NCI-H2107 treated with DMSO at 0.1 percent for 48 hours (cell line): Measurements from ENCODE around the gene RUFY3.
"Not testable (repeated sequence)": the region's sequence is repeated elsewhere in the genome, so short reads cannot be mapped to it uniquely, and the experiment has no call there.

ENCODE experiments used
- DNase-seq: peaks from one replicate; lab custom pipeline; 2025; ENCODE audit not compliant: unreplicated experiment; lab: John Stamatoyannopoulos, UW

RUFY3 gene

DNA sequence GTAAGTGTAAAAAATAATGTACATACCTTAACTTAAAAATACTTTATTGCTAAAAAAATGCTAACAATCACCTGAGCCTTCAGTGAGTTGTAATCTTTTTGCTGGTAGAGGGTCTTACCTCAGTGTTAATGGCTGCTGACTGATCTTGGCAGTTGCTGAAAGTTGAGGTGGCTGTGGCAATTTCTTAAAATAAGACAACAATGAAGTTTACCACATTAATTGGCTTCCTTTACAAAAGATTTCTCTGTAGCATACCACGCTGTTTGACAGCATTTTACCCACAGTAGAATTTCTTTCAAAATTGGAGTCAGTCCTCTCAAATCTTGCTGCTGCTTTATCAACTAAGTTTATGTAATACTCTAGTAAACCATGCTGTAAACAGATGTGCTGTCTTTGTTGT, 47.6 kb downstream of the RUFY3 start:
- not testable (repeated sequence) for DNase-seq

GRCh38 chr4:70772929-70773555, 51.3 kb downstream of the RUFY3 start:
- no peak for DNase-seq

- no peak for DNase-seq
Observed at GRCh38 chr4:70778888-70779422, 57.2 kb downstream of the RUFY3 start.

GRCh38 chr4:70783096-70783495, 61.3 kb downstream of the RUFY3 start:
- DNase-seq: no peak

- no peak for DNase-seq
Observed at GRCh38 chr4:70787496-70787895, 65.7 kb downstream of the RUFY3 start.

DNA sequence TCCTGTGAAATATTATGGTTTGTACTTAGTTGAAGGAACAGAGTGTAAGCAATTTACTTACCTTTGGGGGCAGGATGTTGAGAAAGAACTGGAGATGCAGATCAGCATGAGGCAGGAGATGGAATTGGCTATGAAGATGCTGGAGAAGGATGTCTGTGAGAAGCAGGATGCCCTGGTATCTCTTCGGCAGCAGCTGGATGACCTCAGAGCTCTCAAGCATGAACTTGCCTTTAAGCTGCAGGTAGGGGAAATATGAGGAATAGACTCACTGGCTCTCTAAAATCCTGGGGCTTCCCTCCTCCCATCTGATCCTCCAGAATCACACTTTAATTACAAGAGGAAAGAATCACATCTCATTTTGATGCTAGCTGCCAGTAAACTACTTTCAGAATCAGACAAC, 67.0 kb downstream of the RUFY3 start:
- no peak for DNase-seq

DNA sequence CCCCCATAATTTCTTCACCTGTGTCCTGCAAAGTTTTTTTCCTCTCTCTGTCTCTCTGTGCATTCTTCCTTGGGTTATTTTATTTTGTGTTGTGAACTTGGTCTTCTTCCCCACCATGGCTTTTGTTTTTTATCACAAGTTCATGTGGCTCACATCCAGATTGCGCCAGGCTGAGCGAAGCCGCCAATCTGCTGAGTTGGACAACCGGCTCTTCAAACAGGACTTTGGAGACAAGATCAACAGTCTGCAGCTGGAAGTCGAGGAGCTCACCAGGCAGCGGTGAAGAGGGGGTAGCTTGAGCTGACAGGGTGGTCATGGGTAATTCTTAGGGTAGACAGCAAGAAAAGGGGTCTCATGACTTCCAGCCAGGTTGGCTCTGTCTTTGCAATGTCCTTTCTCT, 71.9 kb downstream of the RUFY3 start:
- DNase-seq: no peak

DNA sequence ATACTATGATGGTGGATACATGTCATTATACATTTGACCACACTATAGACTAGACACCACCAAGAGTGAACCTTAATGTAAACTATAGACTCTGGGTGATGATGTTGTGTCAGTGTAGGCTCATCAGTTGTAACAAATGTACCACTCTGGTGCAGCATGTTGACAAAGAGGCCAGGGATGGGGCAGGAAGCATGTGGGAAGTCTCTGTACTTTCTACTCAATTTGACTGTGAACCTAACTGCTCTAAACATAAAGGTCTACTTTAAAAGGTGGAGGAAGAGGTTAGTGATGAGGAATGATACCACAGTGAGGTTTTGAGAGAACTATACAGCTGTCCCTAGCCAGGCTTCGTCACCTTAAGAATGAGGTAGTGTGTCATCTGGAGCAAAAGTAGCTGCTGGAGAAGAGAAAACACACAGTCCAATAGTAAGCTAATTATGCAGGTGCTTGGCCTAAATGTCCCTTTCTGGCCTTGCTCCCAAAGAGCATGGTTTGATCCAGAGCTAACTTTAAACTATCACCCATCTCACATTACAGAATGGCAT, 79.6 kb downstream of the RUFY3 start:
- DNase-seq: no peak

DNA sequence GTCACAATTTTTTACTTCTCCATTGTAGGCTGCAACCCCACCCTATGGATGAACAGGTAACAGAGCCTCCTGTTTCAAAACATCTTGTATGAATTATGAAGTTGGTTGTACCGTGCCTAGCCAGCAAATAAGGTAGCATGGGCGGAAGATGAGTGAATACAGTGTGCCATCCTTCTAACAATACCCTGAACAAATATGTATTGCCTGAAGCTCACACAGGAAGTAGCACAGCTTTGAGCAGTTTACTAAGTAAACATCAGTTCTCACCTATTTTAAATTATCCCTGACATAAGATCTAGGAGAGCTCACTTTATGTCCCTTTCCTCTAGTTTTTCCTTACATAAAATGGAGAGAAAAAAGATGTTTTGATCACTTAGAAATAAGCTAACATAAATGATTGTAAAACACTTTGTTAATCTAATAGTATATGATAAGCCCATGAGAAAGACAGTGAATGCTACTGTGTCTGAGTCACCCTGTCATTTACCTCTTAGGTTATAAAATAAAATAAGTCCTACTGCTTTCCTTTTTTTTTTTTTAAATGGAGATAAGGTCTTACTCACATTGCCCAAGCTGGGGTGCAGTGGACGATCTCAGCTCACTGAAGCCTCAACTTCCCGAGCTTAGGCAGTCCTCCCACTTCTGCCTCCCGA, 81.3 kb downstream of the RUFY3 start:
- no peak for DNase-seq

- DNase-seq: no peak
Observed at GRCh38 chr4:70808151-70808550, 86.4 kb downstream of the RUFY3 start.

DNA sequence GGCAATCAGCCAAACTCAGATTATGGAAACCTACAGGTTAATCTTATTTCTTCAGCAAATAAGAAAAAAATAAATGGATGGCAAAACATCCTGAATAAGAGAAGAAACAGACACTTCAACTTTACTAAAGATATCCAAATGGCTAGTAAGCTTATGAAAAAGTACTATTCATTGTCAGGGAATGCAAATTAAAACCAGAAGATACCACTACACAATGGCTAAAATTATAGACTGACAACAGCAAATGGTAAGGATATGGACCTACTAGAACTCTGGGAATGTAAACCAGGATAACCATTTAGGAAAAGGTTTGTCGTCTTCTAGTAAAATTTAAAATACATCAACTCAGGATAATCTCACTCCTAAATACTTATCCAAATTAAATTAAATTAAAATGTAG, 93.6 kb downstream of the RUFY3 start:
- no peak for DNase-seq

DNA sequence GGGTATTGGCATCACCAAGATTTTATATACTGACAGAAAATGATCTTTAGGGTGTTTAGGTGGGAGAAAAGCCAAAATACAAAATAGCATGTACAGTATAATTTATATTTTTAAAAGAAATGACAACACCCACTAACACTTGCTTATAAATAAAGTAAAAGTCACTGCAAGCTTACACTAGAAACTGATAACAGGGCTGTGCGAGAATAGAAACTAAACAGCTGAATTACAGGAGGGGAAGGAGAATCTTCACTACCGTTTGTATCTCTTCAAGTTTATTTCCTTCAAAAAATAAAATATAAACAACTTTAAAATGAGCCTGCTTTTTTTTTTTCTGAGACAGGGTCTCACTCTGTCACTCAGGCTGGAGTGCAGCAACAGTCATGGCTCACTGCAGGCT, 95.1 kb downstream of the RUFY3 start:
- no peak for DNase-seq

- DNase-seq: no peak
Observed at GRCh38 chr4:70818173-70818855, 96.5 kb downstream of the RUFY3 start.

- DNase-seq: no peak
Observed at GRCh38 chr4:70818921-70819320, 97.2 kb downstream of the RUFY3 start.

DNA sequence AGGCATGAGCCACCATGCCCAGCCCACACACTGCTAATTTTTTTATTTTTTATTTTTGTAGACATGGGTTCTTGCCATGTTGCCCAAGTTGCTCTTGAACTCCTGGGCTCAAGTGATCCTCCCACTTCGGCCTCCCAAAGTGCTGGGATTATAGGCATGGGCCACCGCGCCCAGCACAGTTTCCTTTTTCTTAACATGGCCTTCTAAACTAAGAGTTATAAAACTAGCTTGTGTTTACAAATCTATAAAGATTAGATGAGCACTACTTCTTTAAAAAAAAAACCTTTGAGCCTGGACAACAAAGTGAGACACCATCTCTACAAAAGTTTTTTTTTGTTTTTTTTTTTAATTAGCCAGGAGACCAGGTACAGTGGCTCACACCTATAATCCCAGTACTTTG, 107.3 kb downstream of the RUFY3 start:
- no peak for DNase-seq

DNA sequence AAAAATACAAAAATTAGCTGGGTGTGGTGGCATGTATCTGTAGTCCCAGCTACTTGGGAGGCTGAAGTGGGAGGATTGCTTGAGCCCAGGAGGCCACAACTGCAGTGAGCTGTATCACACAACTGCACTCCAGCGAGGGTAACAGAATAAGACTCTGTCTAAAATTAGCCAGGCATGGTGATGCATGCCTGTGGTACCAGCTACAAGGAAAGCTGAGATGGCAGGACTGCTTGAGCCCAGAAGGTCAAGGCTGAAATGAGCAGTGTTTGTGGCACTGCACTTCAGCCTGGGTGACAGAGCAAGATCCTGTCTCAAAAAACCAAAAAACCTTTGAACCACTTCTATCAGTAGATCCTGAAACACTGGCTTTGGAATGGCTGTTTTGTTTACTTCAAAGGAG, 107.7 kb downstream of the RUFY3 start:
- no peak for DNase-seq

GRCh38 chr4:70830054-70830453, 108.3 kb downstream of the RUFY3 start:
- DNase-seq: no peak

DNA sequence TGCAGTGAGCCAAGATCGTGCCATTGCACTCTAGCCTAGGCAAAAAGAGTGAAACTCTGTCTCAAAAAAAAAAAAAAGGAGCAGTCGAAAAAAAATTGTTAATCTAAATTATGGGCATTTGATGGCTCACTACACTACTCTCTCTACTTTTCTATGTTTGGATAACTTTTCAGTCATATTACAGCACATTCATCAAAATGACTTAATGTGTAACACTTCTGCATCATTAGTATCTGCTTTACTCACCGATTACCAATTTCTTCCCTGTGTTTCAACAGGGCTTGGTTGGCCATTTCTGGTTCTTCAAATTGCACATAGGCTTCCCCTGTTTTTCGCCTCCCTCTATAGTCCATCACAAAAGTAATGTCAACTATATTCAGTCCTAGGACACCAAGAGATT, 109.5 kb downstream of the RUFY3 start:
- no peak for DNase-seq

DNA sequence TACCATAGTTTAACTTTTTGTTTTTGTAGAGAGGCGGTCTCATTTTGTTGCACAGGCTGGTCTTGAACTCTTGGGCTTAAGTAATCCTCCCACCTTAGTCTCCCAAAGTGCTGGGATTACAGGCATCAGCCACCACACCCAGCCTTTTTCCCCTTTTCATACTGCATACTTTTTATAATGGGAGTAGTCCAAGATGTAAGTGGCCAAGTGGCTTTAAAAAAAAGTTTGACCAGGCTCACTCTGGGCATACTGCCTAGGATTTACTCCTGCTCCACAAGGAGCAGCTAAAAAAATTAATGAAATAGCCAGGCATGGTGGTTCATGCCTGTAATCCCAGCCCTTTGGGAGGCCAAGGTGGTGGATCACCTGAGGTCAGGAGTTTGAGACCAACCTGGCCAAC, 111.9 kb downstream of the RUFY3 start:
- no peak for DNase-seq

GRCh38 chr4:70836081-70836480, 114.3 kb downstream of the RUFY3 start:
- DNase-seq: no peak

DNA sequence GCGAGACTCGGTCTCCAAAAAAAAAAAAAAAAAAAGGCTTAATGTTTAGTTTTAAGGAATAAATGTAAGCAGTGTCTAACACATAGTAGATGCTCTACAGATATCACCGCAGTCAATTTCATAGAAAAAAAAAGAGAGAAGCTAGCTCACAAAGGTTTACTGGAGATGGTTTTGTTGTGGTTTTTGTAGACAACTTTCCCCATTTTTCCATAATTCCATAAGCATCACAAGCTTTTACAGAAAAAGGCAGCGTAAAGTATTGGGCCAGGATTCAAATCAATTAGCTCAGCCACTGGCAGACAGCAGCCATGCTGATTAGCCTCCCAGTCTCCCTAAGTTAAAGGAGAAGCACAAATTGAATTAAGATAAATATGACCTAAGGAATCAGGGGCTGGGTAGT, 116.4 kb downstream of the RUFY3 start:
- no peak for DNase-seq
